SH-SY5Y (cell line): ENCODE data around the gene BIN1.

Source experiments
- GATA2 ChIP-seq: IDR thresholded peaks from 2 replicates; pipeline ENCODE4 v1.6.1; 2011; ENCODE audit warnings: mild to moderate bottlenecking, low read depth, low read length
- GATA3 ChIP-seq: IDR thresholded peaks from 2 replicates; pipeline ENCODE4 v1.6.1; 2011; ENCODE audit warnings: low read depth, mild to moderate bottlenecking, low read length, moderate library complexity

DNA sequence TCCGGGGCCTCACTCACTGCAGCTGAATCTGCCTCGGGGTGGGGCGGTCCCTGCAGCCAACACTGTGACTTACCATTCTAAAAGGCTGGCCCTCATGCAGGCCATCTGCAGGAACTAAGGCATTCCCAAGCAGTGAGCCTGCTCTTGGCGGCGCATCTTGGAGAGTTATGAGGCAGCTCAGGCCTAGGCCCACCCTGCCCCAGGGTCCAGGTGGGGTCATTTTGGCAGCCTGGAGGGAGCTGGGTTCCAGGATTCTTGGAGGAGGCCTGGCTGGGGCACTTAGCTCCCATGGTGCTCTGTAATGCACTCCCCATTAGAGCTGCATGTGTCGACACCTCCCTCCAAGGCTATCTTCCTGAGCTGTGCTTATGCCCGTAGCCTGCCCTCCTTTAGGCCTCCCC, 14.8 kb upstream of the BIN1 start:
- TF ChIP-seq GATA2 (no peak), GATA3 (no peak)
